ENCODE results near the gene HPS4.

GRCh38 chr22:26433805-26434204, 49.8 kb downstream of the HPS4 start:
- TF ChIP-seq CTCF (IDR thresholded peaks at IDR 0.05) (no peak), POLR2A (IDR thresholded peaks at IDR 0.05) (no peak)

Measured in Peyer's patch (tissue), 4 donors.